SU-DHL-6 (cell line): ENCODE measurements around the gene LEFTY1.

Source experiments
- H2AFZ ChIP-seq: fragments of 200-600 bp; sonication (generic); 2 replicates; pipeline ENCODE4 v1.6.1; 2014; ENCODE audit warnings: low read depth, mild to moderate bottlenecking, moderate library complexity, mixed read lengths, antibody characterized with exemption, low read length; ENCODE audit not compliant: severe bottlenecking
- H3F3A ChIP-seq: fragments of 200-600 bp; shearing (Covaris generic); 2 replicates; pipeline ENCODE4 v1.6.0; 2016; ENCODE audit warnings: antibody characterized with exemption, mild to moderate bottlenecking; ENCODE audit not compliant: insufficient read depth
- H3K27ac ChIP-seq: fragments of 200-600 bp; sonication (generic); 2 replicates; pipeline ENCODE4 v1.5.1; 2016; ENCODE audit warnings: low read depth, mild to moderate bottlenecking, low read length, moderate library complexity, mixed read lengths
- H3K27me3 ChIP-seq: fragments of 200-600 bp; sonication (generic), shearing (Covaris generic); 2 replicates; pipeline ENCODE4 v1.6.0; 2014; ENCODE audit warnings: mild to moderate bottlenecking, low read length
- H3K36me3 ChIP-seq: fragments of 200-600 bp; sonication (generic); 2 replicates; pipeline ENCODE4 v1.6.1; 2014; ENCODE audit warnings: mild to moderate bottlenecking, low read length, mixed read lengths
- H3K4me2 ChIP-seq: fragments of 300-600, 200-600 bp; shearing (Covaris generic), sonication (generic); 2 replicates; pipeline ENCODE4 v1.6.0; 2014; ENCODE audit warnings: low read length, low read depth, mild to moderate bottlenecking; ENCODE audit not compliant: poor library complexity, severe bottlenecking
- H3K4me3 ChIP-seq: fragments of 200-600 bp; sonication (generic); 2 replicates; pipeline ENCODE4 v1.5.1; 2014; ENCODE audit warnings: antibody characterized with exemption, low read length, mild to moderate bottlenecking, mixed read lengths; ENCODE audit not compliant: insufficient read depth, poor library complexity, severe bottlenecking
- H3K79me2 ChIP-seq: fragments of 200-600 bp; sonication (generic); 2 replicates; pipeline ENCODE4 v1.6.1; 2014; ENCODE audit warnings: mild to moderate bottlenecking, low read length, moderate library complexity; ENCODE audit not compliant: insufficient read depth
- H3K9ac ChIP-seq: fragments of 200-600 bp; sonication (generic); 2 replicates; pipeline ENCODE4 v1.7.0; 2014; ENCODE audit warnings: mild to moderate bottlenecking, low read length
- H3K9me2 ChIP-seq: fragments of 200-600 bp; sonication (generic); replicated peaks from 2 replicates; pipeline ENCODE4 v1.6.1; 2014; ENCODE audit warnings: low read length; ENCODE audit not compliant: insufficient read depth
- H3K9me3 ChIP-seq: fragments of 200-600 bp; sonication (generic); 2 replicates; pipeline ENCODE4 v1.6.1; 2014; ENCODE audit warnings: low read length, mixed read lengths; ENCODE audit not compliant: insufficient read depth
- H4K20me1 ChIP-seq: fragments of 200-600 bp; sonication (generic); 2 replicates; pipeline ENCODE4 v1.6.1; 2014; ENCODE audit warnings: low read depth, mild to moderate bottlenecking, antibody characterized with exemption, low read length, moderate library complexity, mixed read lengths
- CTCF ChIP-seq: fragments of 200-600 bp; sonication (generic); IDR thresholded peaks from one replicate; pipeline ENCODE4 v1.5.1; 2017; ENCODE audit warnings: antibody characterized with exemption, mild to moderate bottlenecking, low read length, moderate library complexity; ENCODE audit not compliant: insufficient read depth, poor library complexity, severe bottlenecking
- EZH2phosphoT487 ChIP-seq: fragments of 200-600 bp; sonication (generic), shearing (Covaris generic); conservative IDR thresholded peaks from 2 replicates; pipeline ENCODE4 v1.6.1; 2018; ENCODE audit warnings: mild to moderate bottlenecking, antibody characterized with exemption, low read length, moderate library complexity, mixed read lengths

The LEFTY1 gene

GRCh38 chr1:225914391-225914790 is 25.4 kb upstream of the LEFTY1 start:
- Histone ChIP-seq H2AFZ (no peak overlapping the region), H3F3A (peaks cover 4% of the 10 kb centered on the region; the same call in 1 of the 2 replicates), H3K27ac (no peak overlapping the region), H3K9me3 (no peaks in the 10 kb centered on the region), H3K27me3 (no peaks in the 10 kb centered on the region), H3K36me3 (no peaks in the 10 kb centered on the region), H3K4me3 (no peak overlapping the region), H3K9ac (no peak overlapping the region), H3K4me2 (no peak overlapping the region), H4K20me1 (no peaks in the 10 kb centered on the region), H3K9me2 (no peaks in the 10 kb centered on the region), H3K79me2 (no peaks in the 10 kb centered on the region)
- TF ChIP-seq EZH2phosphoT487 (no peak), CTCF (no peak)

DNA sequence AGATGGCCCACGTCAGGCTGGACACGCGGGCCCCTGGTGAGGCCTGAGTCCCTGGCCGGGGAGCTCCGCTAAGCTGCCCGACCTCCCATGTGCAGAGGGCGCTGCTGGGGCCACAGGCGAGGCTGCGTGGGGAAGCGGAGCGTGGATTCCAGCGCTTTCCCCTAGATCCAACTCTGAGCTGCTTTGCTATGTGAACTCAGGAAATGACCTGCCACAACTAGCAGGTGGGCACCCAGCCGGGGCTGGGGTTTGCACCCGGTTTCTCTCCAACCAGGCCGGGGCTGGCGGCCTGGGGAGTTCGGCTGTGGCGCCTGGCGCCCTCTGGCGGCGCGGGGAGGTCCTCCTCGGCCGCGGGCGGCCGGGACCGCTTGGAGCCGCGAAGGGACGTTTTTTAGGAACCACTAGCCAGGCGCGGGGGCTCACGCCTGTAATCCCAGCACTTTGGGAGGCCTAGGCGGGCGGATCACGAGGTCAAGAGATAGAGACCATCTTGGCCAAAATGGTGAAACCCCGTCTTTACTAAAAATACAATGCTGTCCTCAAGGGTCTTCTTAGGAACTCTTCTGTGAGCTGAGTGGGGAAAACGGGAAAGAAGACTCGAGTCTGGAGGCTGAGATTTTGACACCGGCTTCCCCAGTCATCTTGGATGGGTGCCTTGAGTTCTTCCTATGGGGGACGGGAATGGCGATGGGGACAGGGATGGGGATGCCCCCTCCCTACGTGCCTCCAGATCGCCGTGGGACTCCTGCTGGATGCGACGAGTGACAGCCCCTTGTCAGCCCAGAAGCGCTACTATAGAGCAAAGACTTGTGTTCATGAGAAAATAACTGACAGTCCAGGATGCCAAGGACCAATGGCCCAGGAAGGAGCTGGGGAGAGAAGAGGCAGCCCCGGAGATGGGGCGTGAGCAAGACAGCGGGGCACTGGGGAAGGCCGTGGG is 22.5 kb upstream of the LEFTY1 start:
- Histone ChIP-seq H3K9ac (no peak overlapping the region), H3K4me2 (no peak overlapping the region)

DNA sequence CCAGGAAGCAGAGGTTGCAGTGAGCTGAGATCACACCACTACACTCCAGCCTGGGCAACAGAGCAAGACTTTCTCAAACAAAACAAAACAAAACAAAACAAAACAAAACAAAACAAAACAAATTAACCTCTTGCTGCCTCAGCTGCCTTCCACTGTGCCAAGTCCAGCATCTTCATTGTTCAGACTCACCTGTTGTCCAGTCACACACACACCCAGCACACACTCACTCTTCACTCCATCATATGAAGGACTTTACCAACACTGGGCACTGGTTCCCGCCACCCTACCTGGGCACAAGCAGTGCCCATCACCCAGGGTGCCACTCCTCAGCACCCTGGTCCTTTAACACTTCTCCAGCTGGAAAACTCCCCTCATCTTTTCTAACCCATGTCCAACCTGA is 20.5 kb upstream of the LEFTY1 start:
- H3K79me2 ChIP-seq = no peaks in the 10 kb centered on the region
- no peaks in the 10 kb centered on the region for H3K9me2 ChIP-seq
- H4K20me1 ChIP-seq = no peaks in the 10 kb centered on the region
- H3F3A ChIP-seq = no peaks in the 10 kb centered on the region
- no peak overlapping the region for H3K4me2 ChIP-seq
- no peak overlapping the region for H3K9ac ChIP-seq
- no peaks in the 10 kb centered on the region for H3K36me3 ChIP-seq
- no peaks in the 10 kb centered on the region for H3K9me3 ChIP-seq
- H3K27ac ChIP-seq = no peak overlapping the region
- TF ChIP-seq EZH2phosphoT487 = no peak
- no peak for TF ChIP-seq CTCF
- H3K4me3 ChIP-seq = no peak overlapping the region
- H3K27me3 ChIP-seq = no peaks in the 10 kb centered on the region
- no peak overlapping the region for H2AFZ ChIP-seq

More for the DNA sequence above, 22.5 kb upstream of the LEFTY1 start:
- Histone ChIP-seq H3K27me3 (no peaks in the 10 kb centered on the region), H3K36me3 (no peaks in the 10 kb centered on the region), H3K9me2 (no peaks in the 10 kb centered on the region), H3K79me2 (no peaks in the 10 kb centered on the region), H3K4me3 (no peak overlapping the region), H2AFZ (peak overlapping the region; percentile 52), H3F3A (no peaks in the 10 kb centered on the region), H3K27ac (no peak overlapping the region), H4K20me1 (no peaks in the 10 kb centered on the region), H3K9me3 (no peaks in the 10 kb centered on the region)
- peak; percentile 73 for TF ChIP-seq CTCF
- TF ChIP-seq EZH2phosphoT487 = no peak
